ENCODE measurements around the gene TRPC4AP.

Gene TRPC4AP

GRCh38 chr20:35131934-35132333 is 39.3 kb upstream of the TRPC4AP start:
- no peak overlapping the region for H3K4me2 ChIP-seq (ENCODE audit: low read depth, low read length, poor library complexity, severe bottlenecking)
- H3K4me1 ChIP-seq (ENCODE audit: insufficient read depth, low read length, poor library complexity, severe bottlenecking) = no peaks in the 10 kb centered on the region
- H2AFZ ChIP-seq (ENCODE audit: low read length) = no peak overlapping the region
- no peaks in the 10 kb centered on the region for H4K20me1 ChIP-seq (ENCODE audit: insufficient read depth, low read length, poor library complexity, severe bottlenecking)
- H3K79me2 ChIP-seq (ENCODE audit: insufficient read depth, low read length) = no peaks in the 10 kb centered on the region
- no peaks in the 10 kb centered on the region for H3F3A ChIP-seq (ENCODE audit: low read depth)
- H3K27me3 ChIP-seq (ENCODE audit: insufficient read depth, low read length, poor library complexity, severe bottlenecking) = no peaks in the 10 kb centered on the region
- H3K9me2 ChIP-seq (replicated peaks; ENCODE audit: low read depth, low read length) = no peaks in the 10 kb centered on the region
- H3K9me3 ChIP-seq (ENCODE audit: insufficient read depth, low read depth, low read length) = no peaks in the 10 kb centered on the region
- H3K4me3 ChIP-seq (ENCODE audit: low read length, poor library complexity, severe bottlenecking) = no peak overlapping the region
- H3K9ac ChIP-seq (ENCODE audit: low read depth, low read length, poor library complexity, severe bottlenecking) = no peak overlapping the region
- no peak for TF ChIP-seq CTCF (conservative IDR thresholded peaks at IDR 0.05; ENCODE audit: low read length)
- TF ChIP-seq EZH2phosphoT487 (IDR thresholded peaks at IDR 0.05; ENCODE audit: borderline replicate concordance) = no peak
- peaks cover 12% of the 10 kb centered on the region; the same call in 1 of the 2 replicates for H3K36me3 ChIP-seq (ENCODE audit: insufficient read depth, low read length)

- TF ChIP-seq CTCF (conservative IDR thresholded peaks at IDR 0.05; ENCODE audit: low read length) (no peak), EZH2phosphoT487 (IDR thresholded peaks at IDR 0.05; ENCODE audit: borderline replicate concordance) (no peak)
- no peaks in the 10 kb centered on the region for H3K27me3 ChIP-seq (ENCODE audit: insufficient read depth, low read length, poor library complexity, severe bottlenecking)
- no peaks in the 10 kb centered on the region for H3F3A ChIP-seq (ENCODE audit: low read depth)
- no peak overlapping the region for H3K4me3 ChIP-seq (ENCODE audit: low read length, poor library complexity, severe bottlenecking)
- peaks cover 9% of the 10 kb centered on the region; the same call in 1 of the 2 replicates for H3K36me3 ChIP-seq (ENCODE audit: insufficient read depth, low read length)
- H3K4me2 ChIP-seq (ENCODE audit: low read depth, low read length, poor library complexity, severe bottlenecking) = no peak overlapping the region
- H3K79me2 ChIP-seq (ENCODE audit: insufficient read depth, low read length) = no peaks in the 10 kb centered on the region
- H3K4me1 ChIP-seq (ENCODE audit: insufficient read depth, low read length, poor library complexity, severe bottlenecking) = no peaks in the 10 kb centered on the region
- no peaks in the 10 kb centered on the region for H3K9me3 ChIP-seq (ENCODE audit: insufficient read depth, low read depth, low read length)
- no peak overlapping the region for H3K9ac ChIP-seq (ENCODE audit: low read depth, low read length, poor library complexity, severe bottlenecking)
- H2AFZ ChIP-seq (ENCODE audit: low read length) = no peak overlapping the region
- no peaks in the 10 kb centered on the region for H4K20me1 ChIP-seq (ENCODE audit: insufficient read depth, low read length, poor library complexity, severe bottlenecking)
- no peaks in the 10 kb centered on the region for H3K9me2 ChIP-seq (replicated peaks; ENCODE audit: low read depth, low read length)
These were observed 37.1 kb upstream of the TRPC4AP start for GRCh38 chr20:35129647-35130069.

- Histone ChIP-seq H3K36me3 (ENCODE audit: insufficient read depth, low read length) (peaks cover 13% of the 10 kb centered on the region; the same call in 1 of the 2 replicates), H3K4me3 (ENCODE audit: low read length, poor library complexity, severe bottlenecking) (no peak overlapping the region)
These were observed 33.1 kb upstream of the TRPC4AP start for GRCh38 chr20:35125753-35126152.

More at GRCh38 chr20:35125753-35126152, 33.1 kb upstream of the TRPC4AP start:
- Histone ChIP-seq H3K4me1 (ENCODE audit: insufficient read depth, low read length, poor library complexity, severe bottlenecking) (no peaks in the 10 kb centered on the region), H3K9me2 (replicated peaks; ENCODE audit: low read depth, low read length) (no peaks in the 10 kb centered on the region), H4K20me1 (ENCODE audit: insufficient read depth, low read length, poor library complexity, severe bottlenecking) (no peaks in the 10 kb centered on the region), H3K27me3 (ENCODE audit: insufficient read depth, low read length, poor library complexity, severe bottlenecking) (no peaks in the 10 kb centered on the region), H3F3A (ENCODE audit: low read depth) (no peaks in the 10 kb centered on the region), H2AFZ (ENCODE audit: low read length) (no peak overlapping the region), H3K9me3 (ENCODE audit: insufficient read depth, low read depth, low read length) (no peaks in the 10 kb centered on the region), H3K4me2 (ENCODE audit: low read depth, low read length, poor library complexity, severe bottlenecking) (no peak overlapping the region), H3K79me2 (ENCODE audit: insufficient read depth, low read length) (no peaks in the 10 kb centered on the region), H3K9ac (ENCODE audit: low read depth, low read length, poor library complexity, severe bottlenecking) (no peak overlapping the region)
- TF ChIP-seq EZH2phosphoT487 (IDR thresholded peaks at IDR 0.05; ENCODE audit: borderline replicate concordance) (no peak), CTCF (conservative IDR thresholded peaks at IDR 0.05; ENCODE audit: low read length) (no peak)

Measured in Loucy (cell line).